ENCODE measurements around the gene FAM76A. TPM values are rescaled to one million over a fixed set of nuclear protein-coding genes. Genes with fewer than 3 reads are reported as not detected.
"Not testable (repeated sequence)": the region's sequence is repeated elsewhere in the genome, so short reads cannot be mapped to it uniquely, and the experiment has no call there.

Gene FAM76A
- polyA plus RNA-seq, 3 donors, result 12.6 to 13.6 (median 12.9) TPM

DNA sequence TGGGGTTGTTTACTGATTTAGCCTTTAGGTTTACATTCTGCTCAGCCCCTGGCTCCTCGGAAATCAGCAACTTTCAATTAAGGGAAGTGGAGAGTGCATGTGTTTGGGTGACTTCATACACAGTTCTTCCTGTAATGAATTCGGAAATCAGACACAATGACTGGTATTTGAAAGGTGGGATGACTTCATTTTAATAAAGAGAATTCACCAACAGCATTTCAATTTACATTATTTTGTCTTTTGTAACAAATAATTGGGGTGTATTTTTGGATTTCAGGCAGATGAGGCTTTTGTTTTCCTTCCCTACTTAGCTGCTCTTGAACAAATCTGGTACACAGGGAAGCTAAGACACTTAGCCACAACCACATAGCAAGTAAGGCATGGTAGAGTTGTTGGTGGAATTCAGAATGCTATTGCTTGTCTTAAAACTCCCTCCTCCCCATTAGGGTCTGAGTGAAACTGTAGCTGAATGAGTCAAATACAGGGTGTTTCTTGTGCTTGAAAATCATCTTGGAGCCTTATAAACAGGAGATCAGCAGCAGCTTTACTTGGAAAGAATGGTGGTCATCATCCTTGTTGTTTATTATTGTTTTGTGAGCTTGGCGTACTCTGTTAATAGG lies 48.2 kb downstream of the FAM76A start:
- DNase-seq (ENCODE audit: low read depth in 3 of 3, low spot score in 2 of 3), result no peak

DNA sequence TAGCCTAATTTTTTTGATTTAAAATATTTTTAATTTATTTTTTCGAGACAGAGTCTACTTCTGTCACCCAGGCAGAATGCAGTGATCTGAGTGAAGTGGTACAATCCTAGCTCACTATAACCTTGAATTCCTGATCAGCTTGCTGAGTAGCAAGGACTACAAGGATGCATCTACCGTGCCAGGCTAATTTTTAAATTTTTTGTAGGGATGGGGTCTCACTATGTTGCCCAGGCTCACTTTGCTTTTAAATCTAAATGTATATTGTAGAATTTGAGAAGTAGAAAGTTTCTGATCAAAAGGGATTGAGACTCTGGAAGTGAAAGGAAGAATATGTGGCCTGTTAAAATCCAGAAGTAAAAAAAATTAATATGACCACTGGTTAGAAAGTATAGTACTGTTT lies 48.9 kb downstream of the FAM76A start:
- DNase-seq (ENCODE audit: low read depth in 3 of 3, low spot score in 2 of 3), result no peak

DNA sequence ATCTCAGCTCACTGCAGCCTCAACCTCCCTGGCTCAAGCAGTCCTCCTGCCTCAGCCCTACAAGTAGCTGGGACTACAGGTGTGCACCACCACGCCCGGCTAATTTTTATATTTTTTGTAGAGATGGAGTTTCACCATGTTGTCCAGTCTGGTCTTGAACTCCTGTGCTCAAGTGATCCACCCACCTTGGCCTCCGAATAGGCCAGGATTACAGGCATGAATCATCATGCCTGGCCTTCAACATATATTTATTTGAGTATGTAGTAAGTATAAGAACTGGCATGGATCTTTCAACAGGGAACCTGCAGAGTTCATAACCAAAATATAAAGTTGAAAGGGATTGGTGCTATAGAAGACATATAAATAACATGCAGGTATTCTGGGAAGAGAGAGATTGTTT lies 49.6 kb downstream of the FAM76A start:
- not testable (repeated sequence) for DNase-seq (ENCODE audit: low read depth in 3 of 3, low spot score in 2 of 3)

DNA sequence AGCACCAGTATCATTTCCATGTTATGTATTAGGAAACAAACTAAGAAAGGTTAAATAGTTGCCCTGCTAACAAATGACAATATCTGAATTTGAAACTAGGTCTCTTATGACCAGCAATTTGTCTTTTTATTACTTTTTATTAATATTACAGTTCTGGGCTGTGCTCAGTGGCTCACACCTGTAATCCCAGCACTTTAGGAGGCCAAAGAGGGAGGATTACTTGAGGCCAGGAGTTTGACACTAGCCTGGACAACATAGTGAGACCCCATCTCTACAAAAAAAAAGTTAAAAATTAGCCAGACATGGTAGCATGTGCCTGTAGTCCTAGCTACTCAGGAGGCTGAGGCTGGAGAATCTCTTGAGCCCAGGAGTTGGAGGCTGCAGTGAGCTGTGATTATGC lies 50.5 kb downstream of the FAM76A start:
- not testable (repeated sequence) for DNase-seq (ENCODE audit: low read depth in 3 of 3, low spot score in 2 of 3)

DNA sequence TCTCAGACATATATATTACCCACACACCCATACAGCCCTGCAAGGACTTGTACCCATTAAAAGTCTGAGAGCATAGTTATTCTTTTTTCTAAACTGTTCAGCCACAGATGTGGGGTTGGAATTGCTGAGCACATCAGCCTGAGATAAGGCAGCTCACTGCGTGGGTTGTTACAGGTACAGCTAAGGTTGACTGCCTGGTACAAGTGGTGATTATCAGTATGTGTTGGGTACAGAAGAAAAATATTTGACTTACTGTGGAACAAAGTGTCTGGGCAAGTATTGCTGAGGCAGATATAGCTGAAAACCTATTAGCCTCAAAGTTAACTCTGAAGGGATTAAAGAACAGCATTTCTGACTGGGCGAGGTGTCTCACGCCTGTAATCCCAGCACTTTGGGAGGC lies 52.3 kb downstream of the FAM76A start:
- DNase-seq (ENCODE audit: low read depth in 3 of 3, low spot score in 2 of 3), result no peak

DNA sequence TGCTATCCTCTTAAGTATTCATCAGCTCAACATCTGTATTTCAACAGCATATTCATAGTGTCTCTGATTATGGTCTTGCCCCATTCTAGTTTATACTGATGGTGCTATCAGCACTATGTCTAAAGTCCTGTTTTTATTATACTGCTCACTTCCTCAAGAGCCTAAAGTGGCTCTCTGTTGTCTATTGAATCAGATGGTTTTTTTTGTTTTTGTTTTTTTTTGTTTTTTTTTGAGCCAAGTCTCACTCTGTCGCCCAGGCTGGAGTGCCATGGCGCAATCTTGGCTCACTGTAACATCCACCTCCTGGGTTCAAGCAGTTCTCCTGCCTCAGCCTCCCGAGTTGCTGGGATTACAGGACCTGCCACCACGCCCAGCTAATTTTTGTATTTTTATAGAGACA lies 53.4 kb downstream of the FAM76A start:
- no peak for DNase-seq (ENCODE audit: low read depth in 3 of 3, low spot score in 2 of 3)

DNA sequence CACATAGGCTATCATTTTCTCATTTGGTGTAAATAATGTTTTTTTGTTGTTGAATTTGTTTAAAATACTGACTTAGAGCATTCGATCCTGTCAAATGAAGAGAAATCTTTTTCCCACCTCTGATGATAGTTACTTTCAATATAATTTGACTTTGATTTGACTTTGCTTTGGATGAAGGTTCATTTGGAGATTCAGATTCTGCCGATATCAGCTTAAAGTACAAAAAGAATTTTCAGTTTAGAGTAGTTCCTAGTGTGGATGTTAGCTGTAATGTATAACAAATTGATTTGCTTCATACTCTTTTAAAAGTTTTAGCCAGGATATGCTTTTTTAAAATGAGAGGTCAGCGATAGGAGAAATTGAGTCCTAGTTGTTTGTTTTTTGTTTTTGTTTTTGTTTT lies 57.2 kb downstream of the FAM76A start:
- DNase-seq (ENCODE audit: low read depth in 3 of 3, low spot score in 2 of 3), result no peak

DNA sequence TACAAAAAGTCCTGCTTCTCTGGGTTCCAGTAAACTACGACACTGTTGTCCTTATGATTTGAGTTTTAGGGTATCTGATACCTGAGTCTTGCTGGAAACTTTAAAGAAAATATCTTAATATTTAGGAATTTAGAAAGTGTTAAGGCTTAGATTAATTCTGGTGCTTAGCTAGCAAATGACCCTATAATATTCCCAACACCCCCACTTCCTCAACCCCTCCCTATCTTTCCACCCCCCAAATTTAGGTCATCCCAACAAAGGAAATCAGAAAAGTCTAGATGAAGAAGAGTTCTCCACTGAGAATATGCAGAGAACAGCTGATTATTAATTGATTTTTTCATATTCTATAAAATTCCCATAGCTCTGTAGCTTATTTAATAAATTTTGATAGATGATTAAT lies 58.9 kb downstream of the FAM76A start:
- DNase-seq (ENCODE audit: low read depth in 3 of 3, low spot score in 2 of 3), result no peak

DNA sequence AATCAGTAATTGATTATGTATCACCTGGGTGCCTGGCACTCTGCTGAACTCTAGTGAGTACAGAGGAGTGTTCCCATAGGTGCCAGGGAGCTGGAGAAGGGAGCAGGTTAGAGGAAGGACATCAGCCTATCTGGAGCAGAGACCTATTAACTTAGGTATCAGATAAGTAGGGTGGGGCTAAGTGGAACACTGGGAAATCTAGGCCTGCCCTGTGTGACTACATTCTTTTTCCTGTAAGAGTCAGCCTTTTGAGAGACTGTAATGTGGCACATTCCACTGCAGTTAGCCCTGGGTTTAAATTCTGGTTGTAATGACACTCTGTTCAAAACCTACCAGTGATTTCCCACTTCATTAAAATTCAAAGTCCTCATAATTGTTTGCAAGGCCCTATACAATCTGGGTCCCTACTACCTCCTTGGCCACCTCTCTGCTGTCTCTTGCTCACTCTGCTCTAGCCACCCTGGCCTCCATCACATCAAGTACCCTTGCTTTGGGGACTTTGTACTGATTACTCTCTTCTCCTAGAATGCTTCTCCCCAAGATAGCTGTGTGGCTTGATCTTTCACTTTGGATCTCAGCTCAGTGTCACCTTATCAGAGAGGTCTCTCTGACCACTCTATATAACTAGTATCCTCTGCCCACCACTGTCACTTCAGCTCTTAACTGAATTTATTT lies 60.2 kb downstream of the FAM76A start:
- no peak for DNase-seq (ENCODE audit: low read depth in 3 of 3, low spot score in 2 of 3)

DNA sequence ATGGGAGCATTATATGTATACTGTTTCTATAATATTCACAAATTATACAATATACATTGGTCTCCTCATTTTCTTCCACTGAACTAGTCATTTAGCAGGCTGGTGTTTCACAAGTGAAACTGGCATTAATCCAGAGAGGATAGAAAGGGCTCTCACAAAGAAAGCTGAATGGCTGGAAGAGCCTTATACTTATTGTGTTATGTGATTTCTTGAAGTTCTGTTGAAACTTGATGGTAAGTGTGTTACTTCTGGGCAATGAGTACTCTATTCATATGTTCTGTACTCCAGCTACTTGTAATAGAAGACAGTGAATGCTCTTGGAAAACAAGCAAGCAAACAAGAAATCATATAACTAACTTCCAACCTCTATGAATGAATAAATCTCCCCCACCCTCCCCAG lies 62.1 kb downstream of the FAM76A start:
- DNase-seq (ENCODE audit: low read depth in 3 of 3, low spot score in 2 of 3), result no peak

DNA sequence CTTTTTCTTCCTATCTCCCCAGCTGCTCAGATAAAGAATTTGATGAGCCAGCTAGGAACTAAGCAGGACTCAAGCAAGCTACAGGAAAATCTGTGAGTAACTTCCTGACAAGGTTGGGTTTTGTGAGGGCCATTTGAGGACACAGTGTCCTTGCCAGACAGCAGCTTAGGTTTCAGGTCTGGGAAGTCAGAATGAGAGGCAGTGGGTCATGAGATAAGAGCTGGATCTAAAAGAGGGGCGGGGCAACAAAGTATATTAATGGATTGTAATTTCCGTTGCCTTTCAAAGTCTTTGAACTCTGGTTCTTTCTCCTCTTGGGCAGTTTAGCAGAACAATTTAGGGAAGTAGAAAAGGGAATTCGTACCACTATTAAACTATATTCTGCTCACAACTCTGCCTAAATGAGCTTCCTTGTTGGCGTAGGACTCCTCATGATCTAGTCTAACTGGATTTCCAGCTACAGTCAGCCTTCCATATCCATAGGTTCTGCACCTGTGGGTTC lies 63.8 kb downstream of the FAM76A start:
- no peak for DNase-seq (ENCODE audit: low read depth in 3 of 3, low spot score in 2 of 3)

DNA sequence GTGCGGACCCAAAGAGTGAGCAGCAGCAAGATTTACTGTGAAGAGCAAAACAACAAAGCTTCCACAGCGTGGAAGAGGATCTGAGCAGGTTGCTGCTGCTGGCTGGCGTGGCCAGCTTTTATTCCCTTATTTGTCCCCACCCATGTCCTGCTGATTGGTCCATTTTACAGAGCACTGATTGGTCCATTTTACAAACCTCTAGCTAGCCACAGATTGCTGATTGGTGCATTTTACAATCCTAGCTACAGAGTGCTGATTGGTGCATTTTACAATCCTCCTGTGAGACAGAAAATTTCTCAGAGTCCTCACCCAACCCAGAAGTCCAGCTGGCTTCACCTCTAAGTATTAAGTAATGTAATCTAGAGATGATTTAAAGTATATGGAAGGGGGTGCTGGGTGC lies 64.5 kb downstream of the FAM76A start:
- DNase-seq (ENCODE audit: low read depth in 3 of 3, low spot score in 2 of 3), result not testable (repeated sequence)

DNA sequence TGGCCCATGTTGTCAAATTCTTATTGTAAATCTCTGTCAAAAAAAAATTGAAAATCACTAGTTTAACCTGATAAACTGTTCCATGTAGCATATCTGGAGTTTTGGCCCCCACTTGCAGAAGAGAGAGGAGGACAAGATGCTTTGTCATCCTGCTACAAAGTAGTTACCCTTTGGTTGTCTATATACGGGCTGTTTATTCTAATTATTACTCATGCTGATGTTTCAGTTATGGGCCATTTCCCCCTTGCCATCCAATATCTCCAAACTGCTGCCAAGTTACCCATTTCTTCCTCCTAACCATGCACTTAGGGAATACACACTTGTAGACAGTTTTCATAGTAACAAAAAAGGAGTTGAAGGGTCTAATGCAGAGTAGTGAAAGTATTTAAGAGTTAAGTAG lies 69.8 kb downstream of the FAM76A start:
- DNase-seq (ENCODE audit: low read depth in 3 of 3, low spot score in 2 of 3), result no peak

DNA sequence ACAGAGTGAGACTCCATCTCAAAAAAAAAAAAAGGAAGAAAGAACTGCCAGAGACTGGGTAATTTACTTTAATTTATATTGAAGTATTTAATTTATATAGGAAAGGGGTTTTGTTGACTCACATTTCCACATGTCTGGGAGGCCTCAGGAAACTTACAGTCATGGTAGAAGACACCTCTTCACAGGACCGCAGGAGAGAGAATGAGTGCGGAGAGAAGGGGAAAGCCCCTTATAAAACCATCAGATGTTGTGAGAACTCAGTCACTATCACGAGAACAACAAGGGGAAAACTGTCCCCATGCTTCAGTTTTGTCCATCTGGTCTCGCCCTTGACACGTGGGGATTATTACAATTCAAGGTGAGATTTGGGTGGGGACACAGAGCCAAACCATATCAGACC lies 79.0 kb downstream of the FAM76A start:
- DNase-seq (ENCODE audit: low read depth in 3 of 3, low spot score in 2 of 3), result no peak

DNA sequence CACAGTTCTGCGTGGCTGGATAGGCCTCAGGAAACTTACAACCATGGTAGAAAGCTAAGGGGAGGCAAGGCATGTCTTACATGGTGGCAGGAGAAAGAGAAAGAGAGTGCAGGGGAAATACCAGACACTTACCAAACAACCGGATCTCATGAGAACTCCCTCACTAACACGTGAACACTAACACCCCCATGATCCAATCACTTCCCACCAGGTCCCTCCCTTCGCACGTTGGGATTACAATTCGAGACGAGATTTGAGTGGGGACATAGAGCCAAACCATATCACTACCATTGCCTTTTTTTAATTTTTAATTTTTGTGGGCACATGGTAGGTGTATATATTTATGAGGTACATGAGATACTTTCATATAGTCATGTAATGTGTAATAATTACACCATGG lies 81.0 kb downstream of the FAM76A start:
- DNase-seq (ENCODE audit: low read depth in 3 of 3, low spot score in 2 of 3), result no peak

DNA sequence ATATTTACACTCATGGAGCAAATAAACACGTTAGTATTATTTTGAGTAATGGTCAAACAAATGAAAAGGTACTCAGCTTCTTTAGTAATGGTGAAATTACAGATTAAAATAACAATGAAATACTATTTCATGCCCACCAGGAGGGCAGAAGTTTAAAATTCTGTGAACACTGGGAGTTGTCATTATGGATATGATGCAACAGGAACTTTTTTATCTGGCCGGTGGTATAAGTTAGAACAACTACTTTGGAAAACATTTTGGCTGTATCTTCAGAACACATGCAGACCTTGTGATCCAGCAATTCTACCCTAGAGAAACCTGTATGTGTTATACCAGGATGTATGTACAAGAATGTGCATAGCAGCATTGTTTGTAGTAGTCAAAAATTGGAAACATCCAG lies 81.6 kb downstream of the FAM76A start:
- no peak for DNase-seq (ENCODE audit: low read depth in 3 of 3, low spot score in 2 of 3)

DNA sequence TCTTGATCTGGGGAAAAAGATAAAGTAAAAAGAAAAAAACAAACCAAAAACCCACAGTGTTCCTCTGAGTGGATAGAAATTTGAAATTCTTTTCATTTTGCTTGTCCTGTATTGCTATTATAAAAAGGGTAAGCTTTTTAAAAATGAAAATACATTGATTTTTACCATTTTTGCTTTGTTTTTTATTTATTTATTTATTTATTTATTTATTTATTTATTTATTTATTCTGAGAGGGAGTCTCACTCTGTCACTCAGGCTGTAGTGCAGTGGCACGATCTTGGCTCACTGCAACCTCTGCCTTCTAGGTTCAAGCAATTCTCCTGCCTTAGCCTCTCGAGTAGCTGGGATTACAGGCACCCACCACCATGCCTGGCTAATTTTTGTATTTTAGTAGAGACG lies 82.4 kb downstream of the FAM76A start:
- DNase-seq (ENCODE audit: low read depth in 3 of 3, low spot score in 2 of 3), result not testable (repeated sequence)

DNA sequence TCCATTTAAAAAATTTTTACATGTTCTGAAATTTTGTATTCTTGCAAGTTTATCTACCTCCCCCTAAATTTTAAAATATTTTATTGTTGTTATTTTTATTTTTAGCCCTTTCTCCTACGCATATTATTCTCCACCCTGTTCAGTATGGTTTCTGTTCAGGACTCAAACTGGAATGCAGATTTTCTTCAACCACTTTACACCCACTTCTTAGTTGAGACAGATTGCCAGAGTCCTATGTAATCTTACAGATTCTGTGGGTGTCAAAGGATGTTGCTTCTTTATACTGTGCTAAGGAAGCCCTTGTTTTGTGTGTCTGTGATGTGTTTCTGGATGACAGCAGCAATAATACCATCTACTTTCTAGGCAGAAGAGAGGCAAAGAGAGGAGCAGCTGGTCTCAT lies 84.1 kb downstream of the FAM76A start:
- DNase-seq (ENCODE audit: low read depth in 3 of 3, low spot score in 2 of 3), result no peak

DNA sequence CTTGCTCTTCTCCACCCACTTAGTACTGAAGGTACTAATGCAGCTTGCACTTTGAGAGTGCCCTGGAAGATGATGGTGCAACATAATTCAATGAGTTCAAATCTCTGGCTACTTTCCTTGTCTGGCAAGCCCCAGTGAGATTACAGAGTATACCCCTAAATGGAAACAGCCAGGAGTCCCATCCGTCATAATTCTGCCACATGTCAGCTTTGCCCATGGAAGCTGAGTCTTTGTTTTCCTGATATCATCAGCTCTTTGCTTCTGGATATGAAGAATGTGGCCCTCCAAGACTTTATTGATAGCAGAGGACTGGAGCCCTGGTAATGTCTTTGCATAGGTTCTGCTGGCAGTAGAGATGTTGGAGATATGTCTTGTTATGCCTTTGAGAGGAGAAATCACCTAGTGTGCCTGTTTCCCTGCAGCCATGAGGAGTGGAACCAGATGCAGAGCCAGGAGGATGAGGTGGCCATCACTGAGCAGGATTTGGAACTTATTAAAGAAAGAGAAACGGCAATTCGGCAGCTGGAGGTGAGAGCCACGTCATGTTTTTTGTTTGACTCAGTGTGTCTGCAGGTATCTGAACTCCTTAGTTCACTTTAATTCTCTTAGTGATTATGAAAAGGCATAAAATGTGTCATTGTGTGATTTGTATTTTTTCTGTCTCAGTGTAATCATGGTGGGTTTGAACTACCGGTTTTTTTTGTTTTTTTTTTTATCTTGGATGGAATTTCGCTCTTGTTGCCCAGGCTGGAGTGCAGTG lies 86.2 kb downstream of the FAM76A start:
- DNase-seq (ENCODE audit: low read depth in 3 of 3, low spot score in 2 of 3), result no peak

Measured in right renal cortex interstitium (tissue), 3 donors.